A673 (cell line): ENCODE data around the gene EXOC4. TPM values are rescaled to one million over a fixed set of nuclear protein-coding genes. Genes with fewer than 3 reads are reported as not detected.

ENCODE experiments used
- BruUV-seq: library from RNA; stranded (reverse); fragments of 400-500 nt; replicated peaks from 2 replicates; lab custom pipeline; 2021; lab: Mats Ljungman, UMichigan
- CTCF ChIA-PET: fragments of 300-600 bp; sonication (Branson Sonifier 250); formaldehyde crosslinking; loops from one replicate; lab custom pipeline; 2022; ENCODE audit warnings: antibody characterized with exemption; lab: Charles Lee
- POLR2A ChIA-PET: fragments of 300-600 bp; sonication (Branson Sonifier 250); formaldehyde crosslinking; loops from one replicate; lab custom pipeline; 2022; ENCODE audit warnings: antibody characterized with exemption; ENCODE audit not compliant: low non-redundant PET; lab: Charles Lee
- DNase-seq: peaks from one replicate; pipeline ENCODE4 v3.0.0-alpha.2; 2015; ENCODE audit warnings: low spot score
- H3K27ac ChIP-seq: fragments of 200-600 bp; sonication (generic); 2 replicates; pipeline ENCODE4 v1.5.1; 2016; ENCODE audit warnings: mixed run types, low read depth, mild to moderate bottlenecking, mixed read lengths, antibody characterized with exemption, low read length; ENCODE audit not compliant: poor library complexity, severe bottlenecking
- H3K27me3 ChIP-seq: fragments of 200-600 bp; sonication (generic); replicated peaks from 2 replicates; pipeline ENCODE4 v1.6.1; 2017; ENCODE audit warnings: mixed run types, low read depth, mild to moderate bottlenecking, mixed read lengths, antibody characterized with exemption, low read length; ENCODE audit not compliant: insufficient read depth, poor library complexity
- H3K36me3 ChIP-seq: fragments of 200-600 bp; sonication (generic); 2 replicates; pipeline ENCODE4 v1.6.1; 2016; ENCODE audit warnings: mixed run types, mild to moderate bottlenecking, mixed read lengths, antibody characterized with exemption, low read length; ENCODE audit not compliant: insufficient read depth, poor library complexity, severe bottlenecking
- H3K4me1 ChIP-seq: fragments of 200-600 bp; sonication (generic); 2 replicates; pipeline ENCODE4 v1.6.1; 2017; ENCODE audit warnings: mixed run types, mild to moderate bottlenecking, mixed read lengths, antibody characterized with exemption, low read length; ENCODE audit not compliant: insufficient read depth, poor library complexity, severe bottlenecking
- H3K4me3 ChIP-seq: fragments of 200-600 bp; sonication (generic); 2 replicates; pipeline ENCODE4 v1.5.1; 2016; ENCODE audit warnings: low read depth, mixed run types, mild to moderate bottlenecking, mixed read lengths, low read length; ENCODE audit not compliant: poor library complexity, severe bottlenecking
- H3K9me3 ChIP-seq: fragments of 200-600 bp; sonication (generic); 2 replicates; pipeline ENCODE4 v1.6.1; 2016; ENCODE audit warnings: mixed run types, low read depth, mild to moderate bottlenecking, mixed read lengths, antibody characterized with exemption, low read length; ENCODE audit not compliant: poor library complexity, severe bottlenecking
- CTCF ChIP-seq: fragments of 300-800, 200-600 bp; sonication (generic); conservative IDR thresholded peaks from 2 replicates; pipeline ENCODE4 v1.5.1; 2017; ENCODE audit warnings: low read depth, mild to moderate bottlenecking, antibody characterized with exemption, low read length, moderate library complexity, mixed read lengths
- EZH2 ChIP-seq: fragments of 200-600 bp; sonication (generic); IDR thresholded peaks from 2 replicates; pipeline ENCODE4 v1.6.1; 2017; ENCODE audit warnings: borderline replicate concordance, low read depth, mild to moderate bottlenecking, mixed read lengths, antibody characterized with exemption, low read length; ENCODE audit not compliant: poor library complexity, severe bottlenecking
- intact Hi-C: fragments of 100-400 bp; cut with micrococcal nuclease; formaldehyde crosslinking; loops from one replicate; pipeline ENCODE4 v1.10.0; 2022; ENCODE audit not compliant: unreplicated experiment
- total RNA-seq: library from RNA; stranded (reverse); gene quantifications from 2 replicates; pipeline ENCODE4 v1.2.3, GENCODE V29; 2021

The EXOC4 gene
- total RNA-seq, 1 experiment from 2014 or later: 66.1 TPM

- TF ChIP-seq EZH2: no peak
- TF ChIP-seq CTCF: no peak
- no peak overlapping the region for H3K27ac ChIP-seq
- intact Hi-C loops: loop anchor here (10.0 kb wide), 1 partner anchor 56 kb away; no protein-coding TSS in a partner anchor
- H3K4me1 ChIP-seq: no peaks in the 10 kb centered on the region
- H3K27me3 ChIP-seq: no peaks in the 10 kb centered on the region
- no peaks in the 10 kb centered on the region for H3K36me3 ChIP-seq
- ChIA-PET POLR2A (no interaction called here), CTCF (no interaction called here)
- DNase-seq: no peak
- no TSS peak for BruUV-seq
- no peak overlapping the region for H3K4me3 ChIP-seq
- no peaks in the 10 kb centered on the region for H3K9me3 ChIP-seq
Measured at GRCh38 chr7:133568544-133568943, 315.7 kb downstream of the EXOC4 start.

GRCh38 chr7:133570321-133570720 is 317.4 kb downstream of the EXOC4 start:
- BruUV-seq: no TSS peak
- CTCF ChIA-PET: no interaction called here
- H3K27me3 ChIP-seq: no peaks in the 10 kb centered on the region
- TF ChIP-seq CTCF (no peak), EZH2 (no peak)
- H3K27ac ChIP-seq: no peak overlapping the region
- H3K36me3 ChIP-seq: no peaks in the 10 kb centered on the region
- no peaks in the 10 kb centered on the region for H3K4me1 ChIP-seq
- intact Hi-C loops: no loop called here
- no peak overlapping the region for H3K4me3 ChIP-seq
- no peaks in the 10 kb centered on the region for H3K9me3 ChIP-seq
- no peak for DNase-seq
- POLR2A ChIA-PET: interaction anchor here (0.6 kb wide), 1 partner anchor 15 kb away, joined by 3 read pairs; no protein-coding TSS in a partner anchor

GRCh38 chr7:133571076-133571475 is 318.2 kb downstream of the EXOC4 start:
- Histone ChIP-seq H3K27me3 (no peaks in the 10 kb centered on the region), H3K36me3 (no peaks in the 10 kb centered on the region), H3K4me3 (no peak overlapping the region), H3K27ac (no peak overlapping the region), H3K4me1 (no peaks in the 10 kb centered on the region), H3K9me3 (no peaks in the 10 kb centered on the region)
- intact Hi-C loops: no loop called here
- no peak for DNase-seq
- ChIA-PET POLR2A (no interaction called here), CTCF (no interaction called here)
- BruUV-seq: no TSS peak
- TF ChIP-seq CTCF (no peak), EZH2 (no peak)
